OCI-LY3 (cell line): ENCODE data around the gene POLQ.

ENCODE experiments used
- H2AFZ ChIP-seq: fragments of 200-600, 300-600 bp; shearing (Covaris generic); 2 replicates; pipeline ENCODE4 v1.6.0; 2014; ENCODE audit warnings: antibody characterized with exemption, low read depth, low read length
- H3K27ac ChIP-seq: fragments of 200-600, 300-600 bp; sonication (generic); 2 replicates; pipeline ENCODE4 v1.5.1; 2014; ENCODE audit warnings: mild to moderate bottlenecking, low read length, moderate library complexity, mixed read lengths
- H3K27me3 ChIP-seq: fragments of 200-600, 300-600 bp; sonication (generic); 2 replicates; pipeline ENCODE4 v1.6.1; 2014; ENCODE audit warnings: low read depth, low read length, mixed read lengths
- H3K36me3 ChIP-seq: fragments of 200-600, 300-600 bp; sonication (generic); replicated peaks from 2 replicates; pipeline ENCODE3; 2014; ENCODE audit warnings: low read depth, low read length, mixed read lengths
- H3K4me1 ChIP-seq: fragments of 300-600, 200-600 bp; sonication (generic); 2 replicates; pipeline ENCODE4 v1.6.1; 2014; ENCODE audit warnings: low read length, mixed read lengths
- H3K4me2 ChIP-seq: fragments of 200-600, 300-600 bp; sonication (generic); 2 replicates; pipeline ENCODE4 v1.6.1; 2014; ENCODE audit warnings: low read length, mixed read lengths
- H3K4me3 ChIP-seq: fragments of 300-600, 200-600 bp; sonication (generic); 2 replicates; pipeline ENCODE4 v1.5.1; 2014; ENCODE audit warnings: antibody characterized with exemption, mild to moderate bottlenecking, low read length, moderate library complexity
- H3K79me2 ChIP-seq: fragments of 300-600, 200-600 bp; shearing (Covaris generic); 2 replicates; pipeline ENCODE4 v1.6.1; 2014; ENCODE audit warnings: mild to moderate bottlenecking, low read length, mixed read lengths
- H3K9ac ChIP-seq: fragments of 300-600, 200-600 bp; shearing (Covaris generic); 2 replicates; pipeline ENCODE4 v1.6.0; 2014; ENCODE audit warnings: mild to moderate bottlenecking, low read length, moderate library complexity
- H3K9me3 ChIP-seq: fragments of 200-600, 300-600 bp; shearing (Covaris generic); 2 replicates; pipeline ENCODE4 v1.6.1; 2014; ENCODE audit warnings: low read length, mixed read lengths; ENCODE audit not compliant: insufficient read depth
- H4K20me1 ChIP-seq: fragments of 200-600, 300-600 bp; sonication (generic); 2 replicates; pipeline ENCODE4 v1.6.1; 2016; ENCODE audit warnings: low read length, mixed read lengths; ENCODE audit not compliant: insufficient read depth
- EZH2phosphoT487 ChIP-seq: fragments of 200-600 bp; shearing (Covaris generic); IDR thresholded peaks from 2 replicates; pipeline ENCODE4 v1.6.1; 2018; ENCODE audit warnings: antibody characterized with exemption, mixed run types, low read depth
- TF ChIP-seq, protein P1 (sequence below): fragments of 200-600, 300-600 bp; sonication (generic); IDR thresholded peaks from 2 replicates; pipeline ENCODE4 v1.5.1; 2014; ENCODE audit warnings: antibody characterized with exemption, low read length, low read depth

POLQ gene

GRCh38 chr3:121490161-121490560, 55.6 kb downstream of the POLQ start:
- Histone ChIP-seq H3K4me3 (no peak overlapping the region), H3K79me2 (no peaks in the 10 kb centered on the region), H3K27ac (no peak overlapping the region), H3K4me1 (no peaks in the 10 kb centered on the region), H3K9me3 (no peaks in the 10 kb centered on the region), H2AFZ (no peak overlapping the region), H3K4me2 (no peak overlapping the region), H3K36me3 (peaks cover 53% of the 10 kb centered on the region), H4K20me1 (no peaks in the 10 kb centered on the region), H3K9ac (no peak overlapping the region), H3K27me3 (no peaks in the 10 kb centered on the region)
- TF ChIP-seq, protein P1, sequence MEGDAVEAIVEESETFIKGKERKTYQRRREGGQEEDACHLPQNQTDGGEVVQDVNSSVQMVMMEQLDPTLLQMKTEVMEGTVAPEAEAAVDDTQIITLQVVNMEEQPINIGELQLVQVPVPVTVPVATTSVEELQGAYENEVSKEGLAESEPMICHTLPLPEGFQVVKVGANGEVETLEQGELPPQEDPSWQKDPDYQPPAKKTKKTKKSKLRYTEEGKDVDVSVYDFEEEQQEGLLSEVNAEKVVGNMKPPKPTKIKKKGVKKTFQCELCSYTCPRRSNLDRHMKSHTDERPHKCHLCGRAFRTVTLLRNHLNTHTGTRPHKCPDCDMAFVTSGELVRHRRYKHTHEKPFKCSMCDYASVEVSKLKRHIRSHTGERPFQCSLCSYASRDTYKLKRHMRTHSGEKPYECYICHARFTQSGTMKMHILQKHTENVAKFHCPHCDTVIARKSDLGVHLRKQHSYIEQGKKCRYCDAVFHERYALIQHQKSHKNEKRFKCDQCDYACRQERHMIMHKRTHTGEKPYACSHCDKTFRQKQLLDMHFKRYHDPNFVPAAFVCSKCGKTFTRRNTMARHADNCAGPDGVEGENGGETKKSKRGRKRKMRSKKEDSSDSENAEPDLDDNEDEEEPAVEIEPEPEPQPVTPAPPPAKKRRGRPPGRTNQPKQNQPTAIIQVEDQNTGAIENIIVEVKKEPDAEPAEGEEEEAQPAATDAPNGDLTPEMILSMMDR = no peak
- TF ChIP-seq EZH2phosphoT487 = no peak

DNA sequence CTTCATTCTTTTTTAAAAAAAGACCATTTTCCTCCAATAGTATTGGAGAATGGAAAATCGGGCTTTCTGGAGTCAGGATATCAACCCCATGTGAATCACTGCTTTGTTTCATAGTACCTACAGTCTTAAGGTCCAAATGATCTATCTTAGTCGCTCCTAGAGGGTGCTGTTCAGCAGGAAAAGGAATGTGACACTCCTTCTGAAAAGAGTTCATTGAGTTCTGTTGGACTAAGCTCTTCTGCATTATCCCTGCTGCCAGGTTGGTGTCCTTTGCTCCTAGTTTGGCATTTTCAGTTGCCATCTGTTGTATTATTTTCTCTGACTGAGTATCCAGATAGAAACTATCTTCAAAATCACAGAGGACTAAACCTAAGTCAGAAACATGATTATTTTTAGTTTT, 57.2 kb downstream of the POLQ start:
- Histone ChIP-seq H2AFZ (no peak overlapping the region), H3K4me3 (no peak overlapping the region), H4K20me1 (no peaks in the 10 kb centered on the region), H3K36me3 (peaks cover 57% of the 10 kb centered on the region), H3K9ac (no peak overlapping the region), H3K9me3 (no peaks in the 10 kb centered on the region), H3K27ac (no peak overlapping the region), H3K27me3 (no peaks in the 10 kb centered on the region), H3K4me1 (no peaks in the 10 kb centered on the region), H3K79me2 (no peaks in the 10 kb centered on the region), H3K4me2 (no peak overlapping the region)
- TF ChIP-seq, protein P1 = no peak
- TF ChIP-seq EZH2phosphoT487 = no peak

GRCh38 chr3:121483290-121483689, 62.5 kb downstream of the POLQ start:
- TF ChIP-seq, protein P1 = no peak
- no peak for TF ChIP-seq EZH2phosphoT487
- Histone ChIP-seq H3K27me3 (no peaks in the 10 kb centered on the region), H4K20me1 (no peaks in the 10 kb centered on the region), H3K4me2 (no peak overlapping the region), H2AFZ (no peak overlapping the region), H3K27ac (no peak overlapping the region), H3K4me3 (no peak overlapping the region), H3K36me3 (peaks cover 41% of the 10 kb centered on the region), H3K9me3 (no peaks in the 10 kb centered on the region), H3K79me2 (no peaks in the 10 kb centered on the region), H3K4me1 (no peaks in the 10 kb centered on the region), H3K9ac (no peak overlapping the region)

- H3K4me3 ChIP-seq = no peak overlapping the region
- H3K79me2 ChIP-seq = 0 out of 2 replicates have a peak, but pooled peaks cover 4% of the 10 kb centered on the region
- H3K4me2 ChIP-seq = no peak overlapping the region
- no peak overlapping the region for H3K9ac ChIP-seq
- H3K36me3 ChIP-seq = peaks cover 36% of the 10 kb centered on the region
- no peak for TF ChIP-seq EZH2phosphoT487
- TF ChIP-seq, protein P1 = no peak
- H4K20me1 ChIP-seq = no peaks in the 10 kb centered on the region
- H3K9me3 ChIP-seq = no peaks in the 10 kb centered on the region
- H2AFZ ChIP-seq = no peak overlapping the region
- no peaks in the 10 kb centered on the region for H3K27me3 ChIP-seq
- no peak overlapping the region for H3K27ac ChIP-seq
- H3K4me1 ChIP-seq = no peaks in the 10 kb centered on the region
These were observed 63.1 kb downstream of the POLQ start for GRCh38 chr3:121482660-121483059.
